GM19324 (cell line): Measurements from ENCODE around the gene FBXL15.

Experiments
- ATAC-seq: cut with Tn5 transposase; IDR thresholded peaks from one replicate; pipeline ENCODE4 v1.9.1; 2021; ENCODE audit warnings: mild to moderate bottlenecking, moderate library complexity; ENCODE audit not compliant: unreplicated experiment, low FRiP score

The FBXL15 gene

GRCh38 chr10:102409604-102410428 is 10.8 kb upstream of the FBXL15 start:
- no peak for ATAC-seq

DNA sequence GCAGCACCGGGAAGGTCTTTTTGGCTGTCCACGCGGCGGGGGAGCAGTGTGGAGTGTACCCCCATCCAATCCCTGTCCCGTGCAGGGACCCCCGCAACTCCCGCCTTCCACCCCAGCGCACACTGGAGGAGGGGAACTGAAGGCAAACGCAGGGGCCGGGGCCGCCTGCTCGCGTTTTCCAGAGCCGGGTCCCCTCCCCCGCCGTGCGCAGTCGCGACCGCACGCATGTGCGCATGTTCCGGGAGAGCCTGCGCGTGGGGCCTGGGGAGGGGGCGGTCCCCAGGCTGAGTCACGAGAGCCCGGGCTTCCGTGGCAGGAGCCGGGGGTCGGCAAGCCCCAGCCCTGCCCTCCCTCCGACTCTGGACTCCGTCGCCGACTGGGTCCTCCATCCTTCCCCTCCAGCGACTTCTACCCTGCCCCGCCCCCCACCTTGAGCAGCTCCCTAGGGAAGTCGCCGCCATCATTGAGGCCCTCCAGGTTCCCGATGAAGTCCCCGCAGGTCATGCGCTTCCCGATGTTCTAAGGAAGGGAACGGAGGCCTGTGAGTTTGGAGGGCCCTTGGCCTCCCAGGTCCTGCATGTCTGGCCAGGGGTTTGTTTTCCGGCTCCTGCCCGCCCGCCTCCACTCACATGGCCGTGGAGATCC is 10.1 kb upstream of the FBXL15 start:
- ATAC-seq, result no peak

DNA sequence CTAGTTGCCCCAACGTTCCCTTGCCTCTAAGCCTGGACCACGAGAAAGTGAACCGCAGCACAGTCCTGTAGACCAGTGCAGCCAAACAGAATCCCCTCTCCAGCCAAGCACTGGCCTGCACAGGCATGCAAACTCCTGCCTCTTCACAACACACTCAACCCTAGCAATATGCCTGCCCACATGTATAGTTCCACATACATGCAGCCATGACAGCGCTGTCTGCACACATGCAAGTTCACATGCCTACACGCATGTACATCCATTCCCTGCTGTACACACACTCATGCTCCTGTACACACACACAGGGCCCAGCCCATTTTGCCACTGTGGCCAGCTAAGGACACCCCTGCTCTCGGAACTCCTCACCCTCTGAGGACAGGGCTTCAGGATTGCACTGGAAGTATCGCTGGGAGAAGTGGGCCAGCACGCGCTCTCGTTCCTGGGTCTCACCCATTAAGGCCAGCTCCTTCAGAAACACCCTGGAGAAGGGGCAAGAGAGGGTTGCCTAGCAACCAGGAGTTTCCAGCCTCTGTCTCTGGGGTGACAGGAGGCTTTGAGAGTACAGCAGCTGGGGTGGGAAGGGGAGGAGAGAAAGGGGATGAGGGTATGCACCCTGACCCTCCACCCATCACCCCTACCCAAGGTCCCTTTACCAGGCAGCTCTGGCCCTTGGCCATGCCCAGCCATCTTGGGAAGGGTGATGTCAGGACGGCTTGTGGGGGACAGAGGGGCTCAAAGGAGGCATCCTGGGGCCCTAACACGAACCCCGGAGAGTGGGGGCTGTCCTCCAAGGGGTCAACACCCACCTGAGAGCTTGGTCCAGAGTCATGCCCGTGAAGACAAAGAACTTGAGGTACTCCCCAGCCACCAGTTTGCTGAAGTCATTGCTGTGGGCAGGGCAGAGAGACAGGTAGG is 9.0 kb upstream of the FBXL15 start:
- no peak for ATAC-seq

DNA sequence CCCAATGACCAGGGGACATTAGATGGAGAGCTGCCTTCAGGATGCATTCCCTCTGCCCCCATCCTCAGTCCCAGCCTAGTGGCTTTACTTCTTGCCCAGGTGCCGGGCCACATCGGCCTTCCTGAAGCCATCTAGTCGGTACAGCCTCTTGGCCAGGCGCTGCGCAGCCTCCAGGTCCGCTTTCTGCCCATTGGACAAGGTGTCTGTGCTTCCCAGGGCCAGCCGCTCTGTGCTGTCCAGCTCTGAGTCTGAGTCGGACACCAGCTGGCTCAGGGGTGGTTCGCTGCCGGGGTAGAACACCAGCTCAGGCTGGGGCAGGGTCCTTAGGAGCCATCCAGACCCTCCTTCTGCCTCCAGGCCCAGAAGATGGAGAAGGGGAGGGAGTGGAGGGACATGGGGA is 8.3 kb upstream of the FBXL15 start:
- ATAC-seq, result no peak

DNA sequence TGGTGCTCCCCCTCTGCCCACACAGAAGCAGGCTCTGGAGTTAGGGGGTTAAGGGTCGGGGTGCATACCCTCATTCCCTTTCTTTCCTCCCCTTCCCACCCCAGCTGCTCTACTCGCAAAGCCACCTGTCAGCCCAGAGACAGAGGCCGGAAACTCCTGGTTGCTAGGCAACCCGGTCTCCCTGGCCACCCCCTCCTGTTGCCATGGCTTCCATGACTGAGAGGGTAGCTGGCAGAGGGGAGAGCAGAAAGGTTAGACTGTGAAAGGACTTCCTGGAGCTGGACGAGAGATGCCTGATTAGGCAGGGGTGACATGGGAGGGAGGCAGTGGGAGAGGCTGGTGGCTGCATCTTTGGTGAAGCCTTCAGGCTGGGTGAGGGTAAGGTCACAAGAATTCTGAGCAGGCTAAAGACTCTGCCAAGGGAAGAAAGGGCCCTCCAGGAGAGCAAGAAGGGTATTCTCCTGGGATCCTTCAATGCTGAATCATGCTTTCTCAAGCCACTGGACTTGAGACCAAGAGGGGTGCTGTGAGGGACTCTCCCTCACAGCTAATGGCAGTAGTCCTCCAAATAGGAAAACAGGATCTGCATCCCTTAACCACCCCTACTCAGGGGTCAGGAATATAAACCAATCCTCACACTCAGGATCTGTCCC is 7.5 kb upstream of the FBXL15 start:
- no peak for ATAC-seq

GRCh38 chr10:102413806-102414561 is 6.7 kb upstream of the FBXL15 start:
- ATAC-seq, result no peak

- no peak for ATAC-seq
Measured at GRCh38 chr10:102414749-102415148, 5.9 kb upstream of the FBXL15 start.

- ATAC-seq, result no peak
Measured at GRCh38 chr10:102416283-102416682, 4.4 kb upstream of the FBXL15 start.

DNA sequence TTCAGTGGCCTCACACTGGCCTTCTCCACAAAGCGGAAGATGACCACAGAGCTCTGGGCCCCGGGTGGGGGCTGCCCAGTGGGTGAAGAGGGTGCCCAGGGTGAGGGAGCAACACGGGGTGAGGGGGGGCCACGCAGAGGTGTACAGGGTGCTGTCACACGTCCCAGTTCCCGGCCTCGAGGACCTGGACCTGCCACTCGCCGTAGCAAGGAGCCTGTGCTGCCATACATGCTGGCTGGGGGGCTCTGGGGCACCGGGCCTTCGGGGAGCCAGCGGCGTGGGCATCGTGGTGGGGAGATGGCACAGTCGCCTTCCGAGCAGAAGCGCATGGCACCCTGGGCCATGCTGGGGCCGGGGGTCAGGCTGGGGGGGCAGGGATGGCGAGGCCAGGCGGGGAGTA is 3.9 kb upstream of the FBXL15 start:
- no peak for ATAC-seq

GRCh38 chr10:102418622-102419268 is 1.9 kb upstream of the FBXL15 start, which contains the start of gene PSD:
Gene PSD, minus strand, starts transcription at chr10:102418785. Its CDS starts 1,747 bp downstream, at chr10:102417038.
- ATAC-seq, result no peak

- ATAC-seq, result no peak
Measured at GRCh38 chr10:102419269-102420180, 1.1 kb upstream of the FBXL15 start.

DNA sequence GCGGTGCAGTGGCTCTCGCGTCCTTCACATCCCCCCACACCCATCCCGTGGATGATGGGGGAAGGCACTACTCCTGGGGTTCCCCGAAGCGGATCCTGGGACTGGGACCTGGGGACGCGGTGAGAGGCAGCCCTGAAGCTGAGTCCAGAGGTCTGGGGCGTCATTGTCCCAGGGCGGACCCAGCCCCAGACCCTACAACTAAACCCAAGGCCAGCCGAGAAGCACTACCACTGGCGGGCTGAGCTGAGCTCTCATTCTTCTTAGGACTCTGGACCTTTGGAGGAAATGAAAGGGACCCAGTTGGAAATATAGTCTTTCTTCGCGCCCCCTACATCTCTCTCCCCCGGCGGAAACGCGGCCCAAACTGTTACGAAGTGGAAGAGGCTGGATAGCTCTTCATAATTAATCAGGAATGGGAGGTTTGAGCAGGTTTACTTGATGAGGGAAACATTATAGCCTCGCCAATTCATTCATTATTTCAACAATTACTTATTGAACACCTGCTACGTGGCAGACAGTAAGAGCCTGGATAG is 389 bp upstream of the FBXL15 start:
- no peak for ATAC-seq

- no peak for ATAC-seq
Measured at GRCh38 chr10:102421507-102421756, 796 bp downstream of the FBXL15 start.

DNA sequence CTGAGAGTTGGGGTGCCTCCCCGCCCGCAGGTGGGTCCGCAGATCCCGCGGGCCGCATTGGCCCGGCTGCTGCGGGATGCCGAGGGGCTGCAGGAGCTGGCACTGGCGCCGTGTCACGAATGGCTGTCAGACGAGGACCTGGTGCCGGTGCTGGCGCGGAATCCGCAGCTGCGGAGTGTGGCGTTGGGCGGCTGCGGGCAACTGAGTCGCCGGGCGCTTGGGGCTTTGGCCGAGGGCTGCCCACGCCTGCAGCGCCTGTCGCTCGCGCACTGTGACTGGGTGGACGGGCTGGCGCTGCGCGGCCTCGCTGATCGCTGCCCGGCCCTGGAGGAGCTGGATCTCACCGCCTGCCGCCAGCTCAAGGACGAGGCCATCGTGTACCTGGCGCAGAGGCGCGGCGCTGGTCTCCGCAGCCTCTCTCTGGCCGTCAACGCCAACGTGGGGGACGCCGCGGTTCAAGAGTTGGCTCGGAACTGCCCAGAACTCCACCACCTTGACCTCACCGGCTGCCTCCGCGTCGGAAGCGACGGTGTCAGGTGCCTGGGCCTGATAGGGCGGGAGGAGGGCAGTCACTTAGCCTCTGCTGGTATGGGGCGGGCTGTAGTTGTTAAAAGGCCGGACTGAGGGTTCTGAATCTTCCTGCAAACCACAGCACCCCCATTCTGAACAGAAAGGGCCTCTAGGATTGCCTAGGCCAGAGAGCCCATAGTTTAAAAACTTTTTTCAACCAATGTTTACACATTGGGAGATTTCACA is 1.3 kb downstream of the FBXL15 start:
- no peak for ATAC-seq

DNA sequence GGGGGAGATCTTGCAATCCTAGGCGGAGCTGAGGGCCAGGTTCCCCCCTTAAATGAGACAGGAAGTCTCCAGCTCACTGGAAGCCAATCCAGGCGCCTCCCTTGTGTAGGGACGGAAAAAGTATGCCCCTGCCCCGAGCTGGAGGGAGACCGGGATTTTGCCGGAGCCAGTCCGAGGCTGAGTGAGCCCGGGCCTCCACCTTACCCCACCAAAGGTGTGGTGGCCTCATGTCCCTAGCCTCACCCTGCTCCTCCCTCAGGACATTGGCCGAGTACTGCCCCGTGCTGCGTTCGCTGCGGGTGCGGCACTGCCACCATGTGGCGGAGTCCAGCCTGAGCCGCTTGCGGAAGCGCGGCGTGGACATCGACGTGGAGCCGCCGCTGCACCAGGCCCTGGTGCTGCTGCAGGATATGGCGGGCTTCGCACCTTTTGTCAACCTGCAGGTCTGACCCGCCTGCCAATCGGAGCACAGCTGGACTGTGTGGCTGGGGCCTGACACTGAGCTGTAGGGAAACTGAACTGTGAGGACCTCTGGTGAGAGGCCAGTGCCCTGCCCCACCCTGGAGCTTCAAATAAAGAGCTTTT is 2.0 kb downstream of the FBXL15 start:
- ATAC-seq, result no peak

- ATAC-seq, result no peak
Measured at GRCh38 chr10:102423372-102423968, 2.8 kb downstream of the FBXL15 start.

DNA sequence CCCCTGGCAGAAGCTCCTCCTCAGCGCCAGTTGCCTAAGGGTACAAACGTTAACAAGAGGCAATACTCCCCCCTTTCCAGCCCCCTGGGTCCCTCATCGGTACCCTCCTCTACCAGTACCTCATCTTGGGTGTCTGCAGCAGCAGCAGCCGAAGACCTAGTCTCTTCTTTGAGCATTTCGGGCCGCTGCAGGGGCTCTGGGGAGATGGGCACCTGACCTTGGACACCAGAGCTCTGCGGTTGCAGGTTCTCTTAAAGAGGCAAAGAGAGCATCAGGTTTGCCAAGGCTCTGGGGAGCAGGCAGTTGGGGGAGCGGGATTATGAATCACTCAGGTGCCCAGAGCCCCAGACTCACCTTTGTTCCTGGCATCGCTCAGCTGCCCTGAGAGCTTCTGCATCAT is 3.5 kb downstream of the FBXL15 start:
- no peak for ATAC-seq
